RKO (cell line): ENCODE data around the gene CDK8.
"Not testable (repeated sequence)": the region's sequence is repeated elsewhere in the genome, so short reads cannot be mapped to it uniquely, and the experiment has no call there.

Source experiments
- DNase-seq: peaks from one replicate; pipeline ENCODE4 v3.0.0-alpha.2; 2016; ENCODE audit warnings: low spot score

The CDK8 gene

DNA sequence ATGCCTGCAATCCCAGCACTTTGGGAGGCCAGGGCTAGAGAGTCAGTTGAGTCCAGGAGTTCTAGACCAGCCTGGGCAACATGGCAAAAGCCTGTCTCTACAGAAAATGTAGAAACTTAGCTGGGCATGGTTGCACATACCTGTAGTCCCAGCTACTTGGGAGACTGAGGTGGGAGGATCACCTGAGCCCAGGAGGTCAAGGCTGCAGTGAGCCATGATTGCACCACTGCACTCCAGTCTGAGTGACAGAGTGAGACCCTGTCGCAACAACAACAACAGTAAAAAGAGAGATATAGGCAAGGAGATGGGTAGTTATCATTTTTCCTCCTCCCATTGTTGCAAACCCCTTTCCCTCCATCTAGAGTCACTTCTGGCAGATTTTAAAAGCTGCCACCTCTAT is 62.2 kb downstream of the CDK8 start:
- not testable (repeated sequence) for DNase-seq

- DNase-seq, result no peak
Measured at GRCh38 chr13:26320766-26321165, 66.8 kb downstream of the CDK8 start.

GRCh38 chr13:26323127-26323526 is 69.2 kb downstream of the CDK8 start:
- DNase-seq, result no peak

DNA sequence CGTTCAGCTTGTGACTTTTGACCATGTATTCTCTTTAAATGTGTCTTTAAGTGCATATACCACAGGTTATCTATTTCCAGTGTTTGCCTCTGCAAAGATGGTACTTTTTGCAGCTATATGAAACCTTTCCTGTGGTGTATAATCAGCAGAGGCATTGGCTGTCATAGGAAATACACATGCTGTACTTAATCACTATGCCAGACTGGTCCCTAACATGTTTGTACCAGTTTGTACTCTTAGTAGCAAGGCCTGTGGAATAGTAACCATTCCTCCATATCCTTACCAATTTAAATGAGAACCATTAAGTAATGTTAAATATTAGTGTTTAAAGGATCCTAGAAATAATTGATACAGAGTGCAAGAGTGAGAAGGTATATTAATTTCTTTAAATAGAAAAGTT is 69.8 kb downstream of the CDK8 start:
- DNase-seq, result no peak

- no peak for DNase-seq
Measured at GRCh38 chr13:26324294-26324693, 70.4 kb downstream of the CDK8 start.

DNA sequence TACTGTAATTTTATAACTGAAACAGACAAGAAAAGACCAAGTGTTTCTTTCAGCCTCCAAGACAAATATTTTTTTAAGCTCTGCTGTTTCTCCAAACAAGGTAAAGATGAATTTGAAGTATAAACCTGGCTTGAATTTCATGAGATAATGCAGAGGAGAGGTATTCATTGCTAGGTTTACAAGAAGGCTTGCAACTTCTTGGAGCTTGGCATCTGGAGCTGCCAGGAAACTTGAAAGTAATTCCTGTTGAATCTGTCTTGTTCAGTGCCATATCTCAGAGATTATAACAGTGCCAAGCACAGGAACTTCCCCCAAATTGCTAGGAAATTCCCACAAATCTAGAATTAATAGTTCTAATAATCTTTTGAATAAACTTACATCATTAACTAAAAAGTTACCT is 70.9 kb downstream of the CDK8 start:
- DNase-seq, result no peak

- DNase-seq, result no peak
Measured at GRCh38 chr13:26325876-26326275, 71.9 kb downstream of the CDK8 start.

- no peak for DNase-seq
Measured at GRCh38 chr13:26326562-26326961, 72.6 kb downstream of the CDK8 start.

GRCh38 chr13:26327940-26328725 is 74.2 kb downstream of the CDK8 start:
- DNase-seq, result no peak

DNA sequence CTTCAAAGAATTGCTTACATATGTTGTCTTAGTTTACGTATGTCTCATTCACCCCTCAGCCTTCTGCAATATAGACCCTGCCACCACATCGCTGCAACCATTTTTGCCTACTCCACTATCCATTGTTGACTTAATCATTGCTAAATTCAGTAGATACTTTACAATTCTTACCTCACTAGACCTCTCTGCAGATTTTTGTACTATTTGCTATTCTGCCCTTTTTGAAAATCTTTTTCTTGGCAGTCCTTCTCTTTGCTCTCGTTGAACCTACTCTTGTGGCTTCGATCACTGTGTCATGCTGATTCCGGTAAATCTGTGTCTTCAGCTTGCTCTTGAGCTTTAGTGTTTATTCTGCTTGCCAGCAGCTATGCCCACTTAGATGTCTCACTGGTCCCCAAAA is 81.2 kb downstream of the CDK8 start:
- DNase-seq, result no peak

GRCh38 chr13:26340807-26341206 is 86.9 kb downstream of the CDK8 start:
- no peak for DNase-seq

- DNase-seq, result no peak
Measured at GRCh38 chr13:26342898-26343297, 89.0 kb downstream of the CDK8 start.

DNA sequence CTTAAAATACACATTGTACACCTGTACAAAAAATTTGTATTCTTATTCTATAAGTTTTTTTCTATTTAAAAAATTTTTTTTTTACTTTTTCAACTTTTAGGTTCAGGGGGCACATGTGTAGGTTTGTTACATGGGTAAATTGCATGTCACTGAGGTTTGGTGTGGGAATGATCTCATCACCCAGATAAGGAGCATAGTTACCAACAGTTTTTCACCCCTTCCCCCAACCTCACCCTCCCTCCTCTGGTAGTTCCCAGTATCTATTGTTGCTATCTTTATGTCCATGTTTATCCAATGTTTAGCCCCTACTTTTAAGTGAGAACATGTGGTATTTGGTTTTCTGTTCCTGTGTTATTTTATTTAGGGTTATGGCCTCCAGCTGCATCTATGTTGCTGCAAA is 89.9 kb downstream of the CDK8 start:
- DNase-seq, result no peak

GRCh38 chr13:26344980-26345379 is 91.1 kb downstream of the CDK8 start:
- DNase-seq, result no peak

DNA sequence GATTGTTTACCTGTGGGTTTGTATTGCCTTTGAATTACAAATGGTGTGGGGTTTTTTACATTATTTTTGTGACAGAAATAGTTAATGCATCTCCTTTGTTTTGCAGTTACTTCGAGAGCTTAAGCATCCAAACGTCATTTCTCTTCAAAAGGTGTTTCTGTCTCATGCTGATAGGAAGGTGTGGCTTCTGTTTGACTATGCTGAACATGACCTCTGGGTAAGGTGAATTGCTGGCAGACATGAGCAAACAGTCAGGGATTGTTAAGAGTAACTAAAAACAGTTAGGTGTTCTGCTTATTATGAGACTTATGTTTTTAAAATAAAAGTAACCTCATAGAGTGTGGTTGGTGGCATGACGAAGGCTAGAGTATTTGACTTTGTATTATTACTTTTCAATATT is 95.0 kb downstream of the CDK8 start:
- no peak for DNase-seq

GRCh38 chr13:26362261-26362660 is 108.3 kb downstream of the CDK8 start:
- DNase-seq, result no peak

- no peak for DNase-seq
Measured at GRCh38 chr13:26370553-26370952, 116.6 kb downstream of the CDK8 start.

- DNase-seq, result no peak
Measured at GRCh38 chr13:26372747-26373146, 118.8 kb downstream of the CDK8 start.

DNA sequence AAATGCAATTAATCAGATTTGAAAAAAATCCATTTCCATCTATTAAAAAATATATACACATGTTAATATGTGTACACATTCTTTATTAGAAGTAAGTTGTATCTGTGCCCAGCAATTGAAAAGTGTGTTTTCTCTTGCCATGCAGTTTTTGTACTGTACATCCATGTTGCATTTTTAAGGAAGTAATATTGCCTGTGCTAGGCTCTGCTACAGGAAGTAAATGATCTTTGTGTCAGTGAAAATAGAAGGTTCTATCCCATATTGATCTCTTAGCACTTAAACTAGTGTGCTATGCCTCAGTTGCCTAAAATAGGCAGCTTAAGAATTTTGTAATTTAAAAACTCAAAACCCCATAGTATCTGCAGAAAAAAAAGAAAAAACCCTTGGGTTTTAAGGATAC is 122.5 kb downstream of the CDK8 start:
- no peak for DNase-seq

GRCh38 chr13:26377038-26377437 is 123.1 kb downstream of the CDK8 start:
- DNase-seq, result peak; percentile 55

- no peak for DNase-seq
Measured at GRCh38 chr13:26378116-26378515, 124.2 kb downstream of the CDK8 start.

DNA sequence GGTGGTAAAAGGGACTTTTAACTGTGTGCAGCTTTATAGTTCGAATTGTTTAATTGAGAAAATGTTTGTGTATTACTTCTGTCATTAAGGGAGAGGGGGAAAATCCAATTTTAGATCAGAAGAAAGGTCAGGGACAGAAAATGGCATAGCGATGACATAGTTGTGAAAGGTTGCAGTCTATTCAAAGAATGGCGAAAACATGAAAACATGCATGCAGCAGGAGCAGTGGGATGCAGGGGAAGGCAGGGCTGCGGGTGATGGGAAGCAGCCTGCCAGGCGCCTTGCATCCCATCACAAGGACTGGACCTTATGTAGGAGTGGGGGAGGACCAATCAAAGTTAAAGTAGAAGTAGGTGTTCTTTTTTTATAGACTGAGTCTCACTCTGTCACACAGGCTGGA is 125.9 kb downstream of the CDK8 start:
- DNase-seq, result no peak

GRCh38 chr13:26380930-26381329 is 127.0 kb downstream of the CDK8 start:
- DNase-seq, result no peak

DNA sequence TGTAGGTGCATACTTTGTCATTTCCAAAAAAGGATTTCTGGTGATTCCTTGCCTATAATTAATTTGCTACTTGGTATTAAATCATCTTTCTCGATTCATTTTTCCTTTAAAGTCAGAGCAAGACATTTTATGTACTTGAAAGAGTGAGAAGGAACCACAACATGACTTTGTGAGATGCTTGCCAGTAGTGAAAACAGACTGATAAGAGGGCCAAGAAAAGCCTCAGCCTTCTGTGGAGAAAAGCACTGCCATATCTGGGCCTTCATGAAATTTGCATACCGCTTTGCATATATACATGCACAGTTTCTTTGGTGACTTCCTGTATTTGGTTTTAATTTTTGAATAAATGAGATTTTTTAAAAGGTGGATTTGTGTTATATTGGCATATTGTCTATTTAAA is 128.4 kb downstream of the CDK8 start:
- DNase-seq, result no peak
